ENCODE data around the gene CBY1. TPM values are rescaled to one million over a fixed set of nuclear protein-coding genes. Genes with fewer than 3 reads are reported as not detected.

Gene CBY1
- 22.8 and 28.3 TPM in 2 replicates for total RNA-seq (2022)
- percentile 59 among the genes with signal in this experiment for Bru-seq, nascent RNA
- BruChase-seq, experiment 1, labeled RNA remaining after a 2-hour chase: percentile 64 among the genes with signal in this experiment
- percentile 66 among the genes with signal in this experiment for BruChase-seq, experiment 2, labeled RNA remaining after a 6-hour chase
- long read RNA-seq, transcript CBY1-202 (6 exons, 1,269 nt): minor isoform, 6 of 38 reads
- long read RNA-seq, transcript CBY1-201 (5 exons, 1,133 nt): major isoform, 13 of 38 reads
- long read RNA-seq, partial matches to known transcripts: 1 of 38 reads
- long read RNA-seq, other reads (novel, unspliced or antisense): 18 of 38 reads

DNA sequence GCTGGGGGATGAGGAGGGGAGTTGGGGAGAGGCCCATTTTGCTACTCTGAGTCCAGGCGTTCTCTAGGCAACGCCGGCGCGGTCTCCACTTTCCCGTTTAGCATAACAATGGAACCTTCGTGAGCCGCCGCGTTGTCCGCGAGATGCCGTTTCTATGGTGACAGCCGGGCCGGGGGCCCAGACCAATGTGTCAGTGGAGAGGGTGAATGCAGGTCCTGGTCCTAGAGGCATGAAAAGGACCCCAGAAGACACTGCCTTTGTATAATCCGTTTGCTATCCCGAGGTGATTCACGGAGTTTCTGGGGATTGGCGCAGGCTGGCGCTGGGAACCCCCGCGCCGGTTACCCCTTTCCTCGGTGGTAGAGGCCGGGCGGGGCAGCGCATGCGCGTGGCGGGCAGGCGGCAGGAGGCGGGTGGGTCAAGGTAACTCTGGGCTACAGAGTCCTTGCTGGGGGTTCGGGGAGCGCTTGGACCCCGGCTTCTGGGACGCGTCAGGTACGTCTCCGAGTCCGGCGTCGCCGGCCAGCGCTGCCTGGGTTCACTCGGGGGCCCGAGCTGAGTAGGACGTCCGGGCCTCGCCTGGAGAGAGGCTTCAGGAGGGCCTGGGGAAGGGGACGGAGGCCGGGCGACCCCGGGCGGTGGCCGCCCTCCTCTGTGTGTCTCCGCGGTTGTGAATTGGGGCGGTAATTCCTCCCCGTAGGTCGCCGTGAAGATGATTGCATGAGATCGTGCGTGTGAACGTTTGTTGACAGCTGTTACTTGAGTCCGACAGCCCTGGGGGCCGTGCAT, at the start of gene CBY1, which contains the start of gene FAM227A:
Gene CBY1, plus strand, starts transcription at position 383 of the 789 bp plus-strand sequence. CDS start 11,417 bp downstream, outside the sequence.
Gene FAM227A, minus strand, starts transcription at position 137 of the 789 bp plus-strand sequence. CDS start 6,224 bp downstream, outside the sequence.
- POLR2A ChIA-PET: no interaction called here
- peak; percentile 89 to 92 for DNase-seq

DNA sequence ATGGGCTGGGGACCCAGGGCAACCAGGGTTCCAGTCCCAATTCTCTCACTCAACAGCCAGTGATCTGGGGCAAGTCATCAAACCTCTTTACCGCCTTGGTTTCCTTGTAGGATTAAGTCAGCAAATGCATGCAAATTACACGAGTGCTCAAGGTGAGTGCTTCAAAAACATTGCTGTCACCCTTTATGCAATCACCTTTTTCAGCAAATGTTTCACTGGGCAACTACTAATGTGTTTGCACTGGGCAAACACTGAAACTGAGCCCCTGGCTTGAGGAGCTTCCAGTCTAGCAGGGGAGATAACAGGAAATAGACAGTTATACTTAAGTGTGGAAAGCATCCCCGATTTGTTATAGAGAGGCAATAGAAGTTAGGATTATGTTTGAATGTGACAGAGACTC, 48.8 kb upstream of the CBY1 start:
- TF ChIP-seq CTCF (IDR thresholded peaks at IDR 0.05; ENCODE audit: insufficient read depth in 1 of 2, low read depth in 1 of 2, low read length in 1 of 2, severe bottlenecking in 1 of 2, unreplicated experiment in 1 of 2): no peak
- H3K9me3 Mint-ChIP-seq (ENCODE audit: unreplicated experiment): no peaks in the 10 kb centered on the region
- no peak overlapping the region for H3K4me3 ChIP-seq (ENCODE audit: low read depth, low read length)
- no TSS peak for BruUV-seq (replicated peaks)
- intact Hi-C loops (cut with micrococcal nuclease; ENCODE audit: unreplicated experiment): no loop called here
- no peak overlapping the region for H3K4me3 Mint-ChIP-seq (ENCODE audit: unreplicated experiment)
- H3K4me1 Mint-ChIP-seq (ENCODE audit: low read depth, unreplicated experiment): no peaks in the 10 kb centered on the region
- H3K36me3 ChIP-seq (ENCODE audit: control insufficient read depth, insufficient read depth, low read length): no peaks in the 10 kb centered on the region
- no peaks in the 10 kb centered on the region for H3K27me3 Mint-ChIP-seq (ENCODE audit: insufficient read depth, unreplicated experiment)
- H3K36me3 Mint-ChIP-seq (ENCODE audit: insufficient read depth, unreplicated experiment): peaks cover 6% of the 10 kb centered on the region
- ChIA-PET CTCF (no interaction called here), POLR2A (no interaction called here)
- no peaks in the 10 kb centered on the region for H3K27me3 ChIP-seq (replicated peaks; ENCODE audit: control insufficient read depth, insufficient read depth, low read length)
- H3K4me1 ChIP-seq: no peaks in the 10 kb centered on the region
- no peak for DNase-seq
- H3K27ac Mint-ChIP-seq (ENCODE audit: unreplicated experiment): no peak overlapping the region
- H3K9me3 ChIP-seq: no peaks in the 10 kb centered on the region

More for the DNA sequence above, at the start of gene CBY1, which contains the start of gene FAM227A:
- Histone ChIP-seq H3K9me3 (no peaks in the 10 kb centered on the region), H3K4me1 (no peaks in the 10 kb centered on the region), H3K27me3 (replicated peaks; ENCODE audit: control insufficient read depth, insufficient read depth, low read length) (no peaks in the 10 kb centered on the region), H3K36me3 (ENCODE audit: control insufficient read depth, insufficient read depth, low read length) (no peaks in the 10 kb centered on the region), H3K4me3 (ENCODE audit: low read depth, low read length) (peak within 1 kb of the TSS; percentile 75)
- Mint-ChIP-seq H3K4me3 (ENCODE audit: unreplicated experiment) (peak within 1 kb of the TSS; percentile 90), H3K9me3 (ENCODE audit: unreplicated experiment) (no peaks in the 10 kb centered on the region), H3K27ac (ENCODE audit: unreplicated experiment) (peak within 1 kb of the TSS; percentile 100), H3K27me3 (ENCODE audit: insufficient read depth, unreplicated experiment) (no peaks in the 10 kb centered on the region), H3K36me3 (ENCODE audit: insufficient read depth, unreplicated experiment) (peaks cover 14% of the 10 kb centered on the region), H3K4me1 (ENCODE audit: low read depth, unreplicated experiment) (no peaks in the 10 kb centered on the region)
- intact Hi-C loops (cut with micrococcal nuclease; ENCODE audit: unreplicated experiment): no loop called here
- TF ChIP-seq CTCF (IDR thresholded peaks at IDR 0.05; ENCODE audit: insufficient read depth in 1 of 2, low read depth in 1 of 2, low read length in 1 of 2, severe bottlenecking in 1 of 2, unreplicated experiment in 1 of 2): no peak
- CTCF ChIA-PET: no interaction called here
- BruUV-seq (replicated peaks): no TSS peak

DNA sequence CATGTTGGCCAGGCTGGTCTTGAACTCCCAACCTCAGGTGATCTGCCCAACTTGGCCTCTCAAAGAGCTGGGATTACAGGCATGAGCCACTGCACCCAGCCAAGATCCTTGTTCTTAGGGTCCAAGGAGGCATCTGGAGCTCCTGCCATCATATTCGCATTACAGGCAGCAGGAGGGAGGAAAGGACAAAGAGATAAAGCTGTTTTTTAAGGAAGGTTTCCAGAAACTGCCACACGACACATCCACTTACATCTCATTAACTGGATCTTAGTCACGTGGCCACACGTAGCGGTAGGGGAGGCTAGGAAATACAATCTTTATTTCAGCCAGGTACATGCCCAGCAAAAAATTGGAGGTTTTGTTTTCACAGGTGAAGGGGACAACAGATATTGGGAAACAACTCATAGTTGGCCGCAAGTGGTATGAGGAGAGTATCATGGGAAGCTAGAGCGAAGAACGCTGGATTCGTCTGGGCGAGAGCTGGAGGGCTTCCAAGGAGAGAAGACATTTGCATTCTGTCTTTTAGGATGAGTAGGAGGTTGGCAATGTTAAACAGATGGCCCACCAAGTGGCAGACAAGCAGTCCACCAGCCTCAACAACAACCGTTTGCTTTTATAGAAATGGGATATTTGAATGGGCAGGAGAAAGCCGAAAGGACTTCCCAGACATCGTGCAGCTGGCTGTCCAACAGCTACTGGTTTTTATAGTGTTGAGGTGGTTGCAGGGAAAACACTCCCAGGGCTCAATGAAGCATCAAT, 47.3 kb upstream of the CBY1 start:
- Mint-ChIP-seq H3K27me3 (ENCODE audit: insufficient read depth, unreplicated experiment) (no peaks in the 10 kb centered on the region), H3K4me1 (ENCODE audit: low read depth, unreplicated experiment) (no peaks in the 10 kb centered on the region), H3K4me3 (ENCODE audit: unreplicated experiment) (no peak overlapping the region), H3K27ac (ENCODE audit: unreplicated experiment) (no peak overlapping the region), H3K9me3 (ENCODE audit: unreplicated experiment) (no peaks in the 10 kb centered on the region), H3K36me3 (ENCODE audit: insufficient read depth, unreplicated experiment) (peaks cover 6% of the 10 kb centered on the region)
- CTCF ChIA-PET: interaction anchor here (1.0 kb wide), 1 partner anchor 93 kb away, joined by 3 read pairs; no protein-coding TSS in a partner anchor
- no TSS peak for BruUV-seq (replicated peaks)
- TF ChIP-seq CTCF (IDR thresholded peaks at IDR 0.05; ENCODE audit: insufficient read depth in 1 of 2, low read depth in 1 of 2, low read length in 1 of 2, severe bottlenecking in 1 of 2, unreplicated experiment in 1 of 2): no peak
- Histone ChIP-seq H3K27me3 (replicated peaks; ENCODE audit: control insufficient read depth, insufficient read depth, low read length) (no peaks in the 10 kb centered on the region), H3K4me1 (no peaks in the 10 kb centered on the region), H3K36me3 (ENCODE audit: control insufficient read depth, insufficient read depth, low read length) (no peaks in the 10 kb centered on the region), H3K4me3 (ENCODE audit: low read depth, low read length) (no peak overlapping the region), H3K9me3 (no peaks in the 10 kb centered on the region)
- DNase-seq: no peak
- intact Hi-C loops (cut with micrococcal nuclease; ENCODE audit: unreplicated experiment): no loop called here
- POLR2A ChIA-PET: interaction anchor here (0.6 kb wide), 1 partner anchor 412 kb away, joined by 4 read pairs; no protein-coding TSS in a partner anchor
